HS-5 (cell line): ENCODE results near the gene DEFB127.
"Not testable (repeated sequence)": the region's sequence is repeated elsewhere in the genome, so short reads cannot be mapped to it uniquely, and the experiment has no call there.

Experiments used
- DNase-seq: peaks from one replicate; pipeline ENCODE4 v3.0.0-alpha.2; 2012; ENCODE audit warnings: low read depth

DEFB127 gene, protein sequence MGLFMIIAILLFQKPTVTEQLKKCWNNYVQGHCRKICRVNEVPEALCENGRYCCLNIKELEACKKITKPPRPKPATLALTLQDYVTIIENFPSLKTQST

DNA sequence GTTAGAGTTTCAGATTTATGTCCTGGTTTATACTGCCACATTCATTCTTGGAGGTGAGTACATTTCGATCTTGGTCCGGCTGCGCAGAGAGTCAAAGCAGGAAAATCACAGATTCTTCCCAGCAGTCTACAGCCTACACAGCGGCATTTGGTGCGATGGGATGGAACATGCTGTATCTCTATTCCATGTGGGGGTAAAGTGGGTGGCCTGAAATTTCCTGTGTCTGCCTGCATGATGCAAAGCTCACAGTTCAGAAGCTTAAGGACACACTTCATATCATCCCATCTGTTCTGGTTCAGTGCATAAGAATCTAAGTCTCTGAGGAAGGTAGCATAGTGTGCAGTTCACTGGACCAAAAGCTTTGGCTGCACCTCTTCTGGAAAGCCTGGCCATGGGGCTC, at the start of gene DEFB127:
DEFB127 (plus strand) TSS at position 301 of the 400 bp plus-strand sequence; CDS start at position 392, 91 bp downstream.
- no peak for DNase-seq

DNA sequence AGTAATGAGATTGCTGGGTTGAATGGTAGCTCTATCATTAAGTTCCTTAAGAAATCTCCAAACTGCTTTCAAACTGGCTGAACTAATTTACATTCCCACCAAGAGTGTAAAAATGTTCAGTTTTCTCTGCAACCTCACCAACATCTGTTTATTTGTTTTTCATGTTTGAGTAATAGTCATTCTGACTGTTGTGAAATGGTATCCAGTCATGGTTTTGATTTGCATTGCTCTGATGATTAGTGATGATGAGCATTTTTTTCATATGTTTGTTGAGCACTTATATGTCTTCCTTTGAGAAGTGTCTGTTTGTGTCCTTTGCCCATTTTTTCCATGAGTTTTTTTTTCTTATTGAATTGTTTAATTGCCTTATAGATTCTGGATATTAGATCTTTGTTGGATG, 44.9 kb upstream of the DEFB127 start:
- DNase-seq: no peak

DNA sequence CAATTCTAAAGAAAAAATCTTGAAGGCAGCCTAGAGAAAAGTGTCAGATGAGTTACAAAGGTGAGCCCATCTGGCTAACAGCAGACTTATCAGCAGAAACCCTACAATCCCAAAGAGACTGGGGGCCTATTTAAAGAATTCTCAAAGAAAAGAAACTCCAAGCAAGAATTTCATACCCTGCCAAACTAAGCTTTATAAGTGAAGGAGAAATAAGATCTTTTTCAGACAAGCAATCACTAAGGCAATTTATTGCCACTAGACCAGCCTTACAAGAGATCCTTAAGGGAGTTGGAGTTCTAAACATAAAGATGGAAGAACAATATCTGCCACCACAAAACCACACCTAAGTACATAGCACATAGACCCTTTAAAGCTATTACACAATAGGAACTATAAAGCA, 39.7 kb upstream of the DEFB127 start:
- no peak for DNase-seq

DNA sequence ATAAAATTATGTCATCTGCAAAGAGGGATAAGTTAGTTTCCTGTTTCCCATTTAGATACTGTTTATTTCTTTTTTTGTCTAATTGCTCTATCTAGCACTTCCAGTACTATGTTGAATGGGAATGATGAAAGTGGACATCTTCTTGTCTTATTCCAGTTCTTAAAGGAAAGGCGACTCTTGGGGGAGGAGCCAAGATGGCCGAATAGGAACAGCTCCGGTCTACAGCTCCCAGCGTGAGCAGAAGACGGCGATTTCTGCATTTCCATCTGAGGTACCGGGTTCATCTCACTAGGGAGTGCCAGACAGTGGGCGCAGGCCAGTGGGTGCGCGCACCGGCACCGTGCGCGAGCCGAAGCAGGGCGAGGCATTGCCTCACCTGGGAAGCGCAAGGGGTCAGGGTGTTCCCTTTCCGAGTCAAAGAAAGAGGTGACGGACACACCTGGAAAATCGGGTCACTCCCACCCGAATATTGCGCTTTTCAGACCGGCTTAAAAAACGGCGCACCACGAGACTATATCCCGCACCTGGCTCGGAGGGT, 27.4 kb upstream of the DEFB127 start:
- DNase-seq: not testable (repeated sequence)

DNA sequence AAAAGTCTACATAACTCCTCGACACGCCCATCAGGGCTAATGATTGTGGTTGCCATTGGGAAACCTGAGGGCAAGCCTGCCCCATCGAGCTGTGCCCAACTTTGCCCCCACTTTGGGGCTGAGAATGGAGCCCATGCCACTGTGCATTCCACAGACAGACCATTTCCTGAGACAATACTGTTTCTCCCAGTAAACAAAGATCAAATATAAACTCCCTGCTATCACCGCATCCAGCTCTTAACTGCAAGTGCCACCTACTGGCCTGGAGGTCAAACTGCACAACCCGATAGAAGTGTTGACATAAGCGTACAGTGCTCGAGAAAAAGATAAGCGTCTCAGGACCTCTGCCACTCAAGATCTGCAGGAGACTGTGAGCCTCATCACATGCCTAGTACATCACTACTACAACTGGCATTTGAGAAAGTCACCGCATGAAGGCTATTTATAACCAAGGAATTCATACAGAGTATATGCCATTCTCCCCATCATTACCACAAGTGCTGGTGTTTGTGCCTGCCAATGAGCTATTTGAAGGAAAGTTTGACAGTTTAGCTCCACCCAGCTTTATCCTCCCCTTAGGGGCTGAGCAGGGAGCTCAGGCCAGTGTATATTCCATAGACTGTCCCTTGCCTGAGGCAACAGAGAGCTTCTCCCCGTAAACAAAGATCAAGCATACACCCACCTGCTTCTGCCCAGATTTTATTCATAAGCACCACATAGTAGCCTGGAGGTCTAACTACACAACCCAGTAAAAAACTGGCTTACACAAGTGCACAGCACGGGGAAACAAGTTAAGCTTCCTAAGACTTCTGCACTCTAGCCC, 19.4 kb upstream of the DEFB127 start:
- DNase-seq: no peak

DNA sequence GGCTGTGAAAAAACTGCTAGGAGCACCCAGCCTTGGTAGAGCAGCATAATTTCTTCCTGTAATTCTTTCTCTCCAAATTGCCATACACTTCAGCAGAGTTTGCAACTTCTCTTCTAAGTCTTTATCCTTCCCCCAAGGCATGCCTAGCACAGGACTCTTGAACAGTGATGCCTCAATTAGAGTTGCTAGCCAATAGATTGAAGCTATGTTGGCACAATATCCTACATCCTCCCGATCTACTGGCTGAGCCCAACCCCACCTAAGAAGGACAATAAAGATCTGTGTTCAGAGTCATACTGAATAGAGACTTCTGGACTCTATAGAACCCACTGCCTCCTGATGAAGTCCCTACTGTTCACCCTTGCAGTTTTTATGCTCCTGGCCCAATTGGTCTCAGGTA, 15.0 kb upstream of the DEFB127 start, which contains the start of gene DEFB126:
DEFB126 (plus strand) TSS at position 301 of the 400 bp plus-strand sequence; CDS start at position 340, 39 bp downstream.
- DNase-seq: no peak

DNA sequence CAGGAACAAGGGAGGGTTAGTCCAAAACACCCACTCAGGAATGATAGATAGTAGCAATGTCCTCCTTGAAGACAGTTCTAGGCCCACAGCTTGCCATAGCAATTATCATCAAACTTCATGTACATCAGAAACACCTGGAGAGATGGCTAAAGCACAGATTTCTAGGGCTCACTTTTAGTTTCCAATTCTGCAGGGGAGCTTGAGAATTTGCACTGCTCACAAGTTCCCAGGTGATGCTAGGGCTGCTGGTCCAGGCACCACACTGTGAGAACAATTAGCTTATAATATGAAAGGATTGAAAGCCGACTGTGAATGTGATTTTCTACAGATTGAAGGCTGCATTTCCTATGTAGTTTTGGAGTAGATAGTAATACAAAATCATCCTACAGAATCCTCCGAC, 11.4 kb upstream of the DEFB127 start:
- DNase-seq: no peak

DNA sequence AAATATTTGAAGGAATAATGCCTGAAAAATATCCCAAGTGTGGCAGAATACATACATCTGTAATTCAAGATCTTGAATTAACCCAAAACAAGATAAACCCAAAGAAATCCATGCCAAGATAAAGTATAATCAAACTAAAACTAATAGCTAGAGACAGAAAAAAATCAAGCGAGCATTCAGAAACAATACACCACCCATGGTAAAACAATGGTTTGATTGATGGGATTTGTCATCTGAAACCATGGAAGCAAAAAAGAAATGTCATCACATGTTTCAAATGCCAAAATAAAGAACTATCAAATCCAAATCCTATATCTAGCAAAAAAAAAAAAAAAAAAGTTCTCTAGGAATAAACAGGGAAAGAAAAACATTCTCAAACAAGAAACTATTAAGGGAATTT, 5.1 kb upstream of the DEFB127 start:
- no peak for DNase-seq

DNA sequence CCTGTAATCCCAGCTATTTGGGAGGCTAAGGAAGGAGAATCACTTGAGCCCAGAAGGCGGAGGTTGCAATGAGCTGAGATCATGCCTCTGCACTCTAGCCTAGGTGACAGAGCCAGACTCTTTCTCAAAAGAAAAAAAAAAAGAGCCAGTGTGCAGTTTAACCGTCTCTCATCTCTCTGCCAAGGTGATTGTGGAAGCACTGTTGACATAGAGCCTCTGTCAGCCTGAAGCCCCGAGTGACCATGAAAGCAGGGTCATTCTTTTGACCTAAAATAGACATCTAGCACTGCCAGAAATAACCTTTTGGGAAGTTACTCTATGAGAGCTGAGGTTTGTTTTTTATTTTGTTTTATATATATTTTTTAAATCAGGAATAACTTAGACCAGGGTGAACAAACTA, 7.4 kb downstream of the DEFB127 start:
- DNase-seq: no peak

DNA sequence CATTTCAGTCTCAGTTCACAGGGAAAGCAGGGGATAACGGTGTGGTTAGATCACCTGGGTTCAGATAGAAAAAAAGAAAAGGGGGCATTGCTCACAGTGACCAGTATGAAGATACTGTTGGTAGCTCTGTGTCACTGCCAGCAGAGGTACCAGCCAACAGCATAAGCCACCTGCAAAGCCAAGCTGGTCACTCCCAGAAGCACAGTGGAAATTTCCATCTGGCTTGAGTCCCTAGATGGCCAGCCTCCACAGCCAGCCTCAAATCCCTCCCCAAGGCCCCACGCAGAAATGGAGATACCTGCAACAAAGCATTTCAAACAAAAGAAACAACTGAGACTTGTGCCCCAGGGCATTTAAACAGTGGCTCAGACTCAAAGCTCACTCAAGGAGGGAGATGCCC, 11.6 kb downstream of the DEFB127 start:
- no peak for DNase-seq

DNA sequence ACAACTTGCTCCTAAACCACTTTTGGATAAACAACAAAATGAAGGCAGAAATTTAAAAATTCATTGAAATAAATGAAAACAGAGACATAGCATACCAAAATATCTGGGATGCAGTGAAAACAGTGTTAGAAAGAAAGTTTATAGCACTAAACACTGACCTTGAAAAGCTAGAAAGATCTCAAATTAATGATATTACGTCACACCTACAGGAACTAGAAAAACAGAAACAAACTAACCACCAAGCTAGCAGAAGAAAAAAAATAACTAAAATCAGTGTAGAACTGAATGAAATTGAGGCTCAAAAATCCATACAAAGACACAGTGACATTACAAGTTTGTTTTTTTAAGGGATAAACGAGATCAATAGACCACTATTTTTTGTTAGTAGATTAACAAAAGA, 27.0 kb downstream of the DEFB127 start:
- no peak for DNase-seq

DNA sequence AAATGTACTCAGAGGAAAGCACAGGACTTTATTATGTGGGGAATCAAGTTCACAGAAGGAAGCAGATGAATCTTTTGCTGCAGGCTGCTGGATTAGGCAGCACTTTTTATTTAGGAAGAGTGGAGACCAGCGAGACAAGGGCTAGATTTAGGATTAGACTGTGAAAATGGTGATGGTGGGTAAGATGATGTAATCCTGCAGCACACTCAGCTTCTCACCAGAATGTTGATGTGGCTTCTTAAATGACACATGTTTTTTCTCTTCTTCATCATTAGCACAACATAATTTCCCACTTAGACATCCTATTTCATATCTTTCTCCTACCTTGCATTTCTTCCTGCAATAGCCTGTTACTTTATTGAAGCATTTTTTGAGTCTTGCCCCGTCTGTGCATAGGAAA, 30.5 kb downstream of the DEFB127 start:
- DNase-seq: no peak

DNA sequence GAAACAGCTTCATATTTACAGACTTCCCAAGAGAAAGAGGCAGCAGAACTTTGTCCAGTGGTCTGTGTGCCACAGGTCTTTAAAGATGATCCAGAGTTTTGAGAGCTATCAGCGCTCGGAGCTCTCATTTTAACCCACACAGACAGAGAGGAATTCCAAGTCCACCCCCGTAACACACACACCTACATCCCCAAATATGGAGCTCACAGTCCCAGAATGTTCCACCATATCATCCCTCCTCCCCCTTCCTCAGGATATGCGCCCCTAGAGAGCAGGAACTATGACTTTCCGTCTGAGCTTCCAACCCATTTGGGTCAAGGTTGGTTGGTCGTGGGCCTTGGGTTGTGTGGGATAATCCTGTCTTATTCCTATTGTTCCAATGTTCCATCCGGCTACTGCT, 32.4 kb downstream of the DEFB127 start, which contains the start of gene DEFB128:
DEFB128 (minus strand) TSS at position 101 of the 400 bp plus-strand sequence; CDS start at position 13, 88 bp downstream.
- no peak for DNase-seq

DNA sequence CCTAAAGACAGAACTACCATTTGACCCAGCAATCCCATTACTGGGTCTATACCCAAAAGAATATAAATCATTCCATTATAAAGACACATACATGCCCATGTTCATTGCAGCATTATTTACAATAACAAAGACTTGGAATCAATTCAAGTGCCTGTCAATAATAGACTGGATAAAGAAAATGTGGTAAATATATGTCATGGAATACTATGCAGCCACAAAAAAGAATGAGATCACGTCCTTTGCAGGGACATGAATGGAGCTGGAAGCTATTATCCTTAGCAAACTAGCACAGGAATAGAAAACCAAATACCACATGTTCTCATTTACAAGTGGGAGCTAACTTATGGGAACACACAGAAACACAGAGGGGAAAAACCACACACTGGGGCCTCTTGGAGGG, 41.0 kb downstream of the DEFB127 start:
- DNase-seq: no peak

DNA sequence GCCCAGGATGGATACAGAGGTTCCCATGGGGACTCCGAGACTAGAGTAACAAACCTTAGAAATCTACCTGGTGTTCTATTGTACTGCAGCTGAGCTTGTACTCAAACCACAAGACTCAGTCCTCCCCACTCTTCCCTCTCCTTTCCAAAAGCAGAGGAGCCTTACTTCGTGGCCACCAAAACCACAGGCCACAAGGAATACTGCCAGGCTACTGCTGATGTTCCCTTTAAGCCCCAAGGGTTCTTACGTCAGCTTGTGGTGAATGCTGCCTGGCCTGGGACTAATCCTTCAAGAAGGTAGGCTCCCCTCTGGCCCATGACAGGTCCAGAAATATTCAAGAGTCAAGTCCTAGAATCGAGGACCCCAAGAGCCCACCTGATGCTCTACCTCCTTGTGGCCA, 42.7 kb downstream of the DEFB127 start:
- DNase-seq: no peak

DNA sequence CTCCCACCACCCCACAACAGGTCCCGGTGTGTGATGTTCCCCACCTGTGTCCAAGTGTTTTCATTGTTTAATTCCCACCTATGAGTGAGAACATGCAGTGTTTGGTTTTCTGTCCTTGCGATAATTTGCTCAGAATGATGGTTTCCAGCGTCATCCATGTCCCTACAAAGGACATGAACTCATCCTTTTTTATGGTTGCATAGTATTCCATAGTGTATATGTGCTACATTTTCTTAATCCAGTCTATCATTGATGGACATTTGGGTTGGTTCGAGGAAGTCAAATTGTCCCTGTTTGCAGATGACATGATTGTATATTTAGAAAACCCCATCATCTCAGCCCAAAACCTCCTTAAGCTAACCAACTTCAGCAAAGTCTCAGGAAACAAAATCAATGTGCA, 46.4 kb downstream of the DEFB127 start:
- DNase-seq: not testable (repeated sequence)
